ENCODE results near the gene CEP44.

- TF ChIP-seq, protein P1, sequence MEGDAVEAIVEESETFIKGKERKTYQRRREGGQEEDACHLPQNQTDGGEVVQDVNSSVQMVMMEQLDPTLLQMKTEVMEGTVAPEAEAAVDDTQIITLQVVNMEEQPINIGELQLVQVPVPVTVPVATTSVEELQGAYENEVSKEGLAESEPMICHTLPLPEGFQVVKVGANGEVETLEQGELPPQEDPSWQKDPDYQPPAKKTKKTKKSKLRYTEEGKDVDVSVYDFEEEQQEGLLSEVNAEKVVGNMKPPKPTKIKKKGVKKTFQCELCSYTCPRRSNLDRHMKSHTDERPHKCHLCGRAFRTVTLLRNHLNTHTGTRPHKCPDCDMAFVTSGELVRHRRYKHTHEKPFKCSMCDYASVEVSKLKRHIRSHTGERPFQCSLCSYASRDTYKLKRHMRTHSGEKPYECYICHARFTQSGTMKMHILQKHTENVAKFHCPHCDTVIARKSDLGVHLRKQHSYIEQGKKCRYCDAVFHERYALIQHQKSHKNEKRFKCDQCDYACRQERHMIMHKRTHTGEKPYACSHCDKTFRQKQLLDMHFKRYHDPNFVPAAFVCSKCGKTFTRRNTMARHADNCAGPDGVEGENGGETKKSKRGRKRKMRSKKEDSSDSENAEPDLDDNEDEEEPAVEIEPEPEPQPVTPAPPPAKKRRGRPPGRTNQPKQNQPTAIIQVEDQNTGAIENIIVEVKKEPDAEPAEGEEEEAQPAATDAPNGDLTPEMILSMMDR (IDR thresholded peaks at IDR 0.05; ENCODE audit: insufficient read depth, low read depth, low read length) = no peak
- no peak for TF ChIP-seq EZH2 (IDR thresholded peaks at IDR 0.05; ENCODE audit: insufficient read depth, low read length)
Observed at GRCh38 chr4:174303687-174304086, 20.0 kb downstream of the CEP44 start.
